LNCaP clone FGC (cell line): ENCODE results near the gene PTPRD.

Experiments used
- DNase-seq: peaks from one replicate; pipeline ENCODE4 v3.0.0-alpha.2; 2011; ENCODE audit warnings: low read depth
- H3K4me3 ChIP-seq: 2 replicates; pipeline ENCODE4 v1.5.1; 2011; ENCODE audit warnings: mild to moderate bottlenecking, low read depth, low read length, control low read depth
- CTCF ChIP-seq: IDR thresholded peaks from 2 replicates; pipeline ENCODE4 v1.5.1; 2012; ENCODE audit warnings: mild to moderate bottlenecking; ENCODE audit not compliant: control insufficient read depth, insufficient read depth; ENCODE audit errors: extremely low read depth

Gene PTPRD

GRCh38 chr9:9552665-9553064, 1060.1 kb downstream of the PTPRD start:
- no peak for TF ChIP-seq CTCF
- no peak for DNase-seq

GRCh38 chr9:9538766-9539165, 1074.0 kb downstream of the PTPRD start:
- H3K4me3 ChIP-seq = no peak overlapping the region
- no peak for DNase-seq
- TF ChIP-seq CTCF = no peak

More at GRCh38 chr9:9552665-9553064, 1060.1 kb downstream of the PTPRD start:
- H3K4me3 ChIP-seq = no peak overlapping the region

- no peak overlapping the region for H3K4me3 ChIP-seq
- TF ChIP-seq CTCF = no peak
- DNase-seq = no peak
Observed at GRCh38 chr9:9538356-9538755, 1074.4 kb downstream of the PTPRD start.

- TF ChIP-seq CTCF = no peak
- no peak for DNase-seq
- no peak overlapping the region for H3K4me3 ChIP-seq
Observed at GRCh38 chr9:9536523-9536922, 1076.3 kb downstream of the PTPRD start.

GRCh38 chr9:9523476-9524139, 1089.2 kb downstream of the PTPRD start:
- DNase-seq = no peak
- H3K4me3 ChIP-seq = no peak overlapping the region
- TF ChIP-seq CTCF = no peak

GRCh38 chr9:9522406-9522805, 1090.4 kb downstream of the PTPRD start:
- TF ChIP-seq CTCF = no peak
- H3K4me3 ChIP-seq = no peak overlapping the region

GRCh38 chr9:9521033-9521779, 1091.6 kb downstream of the PTPRD start:
- no peak overlapping the region for H3K4me3 ChIP-seq
- TF ChIP-seq CTCF = no peak
- no peak for DNase-seq

More at GRCh38 chr9:9522406-9522805, 1090.4 kb downstream of the PTPRD start:
- no peak for DNase-seq
